Cardiac fibroblast (primary cell): Measurements from ENCODE around the gene ELFN1.

Source experiments
- DNase-seq, 2 donors: peaks; one replicate each; pipeline versions ENCODE4 v3.0.0 to v3.0.0-alpha.2; 2010; ENCODE audit warnings: low read depth in 2 of 2
- H3K4me3 ChIP-seq, 2 donors: replicated peaks in 1 of 2; 1 replicate in 1 of 2; 2 replicates in 1 of 2; pipeline ENCODE4 v1.5.1; 2011; ENCODE audit warnings: low read depth in 2 of 2, low read length in 2 of 2, mild to moderate bottlenecking in 2 of 2, moderate library complexity in 1 of 2
- TF ChIP-seq, protein P1 (sequence below): IDR thresholded peaks from one replicate; pipeline ENCODE4 v1.5.1; 2011; ENCODE audit warnings: low read depth, mild to moderate bottlenecking, low read length, inconsistent platforms

Gene ELFN1

DNA sequence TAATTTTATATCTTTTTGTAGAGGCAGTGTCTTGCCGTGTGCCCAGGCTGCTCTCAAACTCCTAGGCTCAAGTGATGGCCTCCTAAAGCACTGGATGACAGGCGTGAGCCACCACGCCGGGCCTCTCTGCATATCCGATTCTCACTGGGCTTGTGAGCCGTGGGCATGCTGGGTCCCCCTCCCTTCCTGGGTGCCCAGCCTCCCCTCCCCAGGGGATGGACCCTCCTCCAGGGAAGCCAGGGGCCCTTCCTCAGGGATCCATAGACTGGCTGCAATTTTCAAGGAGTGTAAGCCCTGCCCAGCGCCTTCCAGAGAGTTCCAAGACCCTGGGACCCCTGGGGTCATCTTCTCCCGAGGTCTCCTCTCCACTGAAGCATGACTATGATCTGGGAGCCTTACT lies 23.7 kb upstream of the ELFN1 start:
- TF ChIP-seq, protein P1, sequence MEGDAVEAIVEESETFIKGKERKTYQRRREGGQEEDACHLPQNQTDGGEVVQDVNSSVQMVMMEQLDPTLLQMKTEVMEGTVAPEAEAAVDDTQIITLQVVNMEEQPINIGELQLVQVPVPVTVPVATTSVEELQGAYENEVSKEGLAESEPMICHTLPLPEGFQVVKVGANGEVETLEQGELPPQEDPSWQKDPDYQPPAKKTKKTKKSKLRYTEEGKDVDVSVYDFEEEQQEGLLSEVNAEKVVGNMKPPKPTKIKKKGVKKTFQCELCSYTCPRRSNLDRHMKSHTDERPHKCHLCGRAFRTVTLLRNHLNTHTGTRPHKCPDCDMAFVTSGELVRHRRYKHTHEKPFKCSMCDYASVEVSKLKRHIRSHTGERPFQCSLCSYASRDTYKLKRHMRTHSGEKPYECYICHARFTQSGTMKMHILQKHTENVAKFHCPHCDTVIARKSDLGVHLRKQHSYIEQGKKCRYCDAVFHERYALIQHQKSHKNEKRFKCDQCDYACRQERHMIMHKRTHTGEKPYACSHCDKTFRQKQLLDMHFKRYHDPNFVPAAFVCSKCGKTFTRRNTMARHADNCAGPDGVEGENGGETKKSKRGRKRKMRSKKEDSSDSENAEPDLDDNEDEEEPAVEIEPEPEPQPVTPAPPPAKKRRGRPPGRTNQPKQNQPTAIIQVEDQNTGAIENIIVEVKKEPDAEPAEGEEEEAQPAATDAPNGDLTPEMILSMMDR: no peak
- DNase-seq: no peak
- H3K4me3 ChIP-seq: no peak overlapping the region

DNA sequence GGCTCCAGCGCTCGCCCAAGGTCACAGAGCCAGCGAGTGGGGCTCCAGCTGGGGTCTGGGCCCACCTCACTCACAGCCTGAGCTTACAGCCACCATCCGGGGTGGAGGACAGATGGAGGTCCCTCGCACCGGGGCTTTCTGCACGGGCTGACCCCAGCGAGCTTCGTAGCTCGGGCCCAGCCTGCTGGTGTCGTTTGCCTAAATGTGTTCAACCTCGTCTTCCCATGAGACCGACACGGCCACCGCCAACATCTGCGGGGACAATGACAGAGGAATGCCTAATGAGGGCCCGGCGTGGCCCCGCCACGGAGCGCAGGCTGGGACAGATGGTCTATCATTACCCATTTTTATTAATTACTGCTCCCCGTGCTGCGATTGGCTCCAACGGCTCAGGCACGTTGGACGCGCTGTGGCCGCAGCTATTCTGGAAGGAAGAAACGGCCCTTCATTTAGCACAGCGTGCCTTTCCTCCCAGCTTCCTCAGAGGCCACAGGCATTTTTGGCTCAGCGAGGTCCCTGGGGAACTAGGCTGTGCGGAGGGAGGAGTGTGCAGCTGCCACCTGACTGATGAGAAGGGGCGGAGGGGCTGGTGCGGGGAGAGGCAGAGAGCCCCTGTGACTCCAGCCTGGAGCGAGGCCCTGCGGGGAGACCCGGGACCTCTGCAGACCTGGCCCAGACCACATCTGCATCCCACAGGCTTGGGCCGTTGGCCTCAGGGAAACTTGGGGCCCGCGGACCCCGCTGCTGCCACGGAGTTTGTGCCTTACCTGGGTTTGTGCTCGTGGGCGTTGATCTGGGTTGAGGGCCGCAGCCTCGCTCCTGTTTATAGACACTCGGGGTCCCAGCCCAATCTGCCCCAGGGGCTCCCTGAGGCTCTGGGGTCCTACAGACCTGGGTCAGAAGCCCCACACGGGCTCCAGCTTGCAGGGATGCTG lies 22.9 kb upstream of the ELFN1 start:
- DNase-seq: peak; percentile 66 to 72
- TF ChIP-seq, protein P1: no peak

DNA sequence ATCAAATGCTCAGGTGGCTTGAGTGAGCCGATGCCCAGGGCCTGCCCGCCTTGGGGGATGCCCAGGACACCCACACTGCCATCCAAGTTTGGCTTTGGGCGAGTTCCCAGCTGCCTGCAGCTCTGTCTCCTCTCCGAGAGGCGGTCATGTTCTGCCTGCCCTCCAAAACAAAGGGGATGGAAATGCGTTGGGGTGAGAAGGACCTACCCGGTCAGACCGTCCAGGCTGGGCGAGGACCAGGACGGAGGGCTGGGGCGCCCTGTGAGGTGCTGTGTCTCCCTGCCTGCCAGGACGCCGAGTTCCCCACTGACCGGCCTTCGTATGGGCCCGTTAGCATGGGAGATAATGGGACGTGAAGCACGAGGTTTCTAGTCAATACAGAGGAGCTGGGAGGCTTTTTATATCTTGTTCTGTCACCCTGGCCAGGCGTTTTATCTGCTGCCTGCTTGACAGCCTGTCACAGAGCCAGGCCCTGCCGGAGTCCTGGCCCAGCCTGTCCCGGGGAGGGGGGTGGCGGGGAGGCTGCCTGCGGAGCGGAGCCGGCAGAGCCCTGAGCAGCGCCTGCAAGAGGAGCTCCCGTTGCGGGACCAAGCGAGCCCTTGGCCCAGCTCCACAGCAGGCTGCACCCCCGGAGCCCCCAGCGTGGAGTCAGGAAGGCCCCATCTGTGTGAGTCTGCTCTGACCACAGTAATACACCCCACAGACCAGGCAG lies 22.0 kb upstream of the ELFN1 start:
- peak in 1 of 2 donors; percentile 20 for DNase-seq
- H3K4me3 ChIP-seq: no peak overlapping the region
- TF ChIP-seq, protein P1: no peak

More for the DNA sequence above, 22.9 kb upstream of the ELFN1 start:
- H3K4me3 ChIP-seq: no peak overlapping the region

DNA sequence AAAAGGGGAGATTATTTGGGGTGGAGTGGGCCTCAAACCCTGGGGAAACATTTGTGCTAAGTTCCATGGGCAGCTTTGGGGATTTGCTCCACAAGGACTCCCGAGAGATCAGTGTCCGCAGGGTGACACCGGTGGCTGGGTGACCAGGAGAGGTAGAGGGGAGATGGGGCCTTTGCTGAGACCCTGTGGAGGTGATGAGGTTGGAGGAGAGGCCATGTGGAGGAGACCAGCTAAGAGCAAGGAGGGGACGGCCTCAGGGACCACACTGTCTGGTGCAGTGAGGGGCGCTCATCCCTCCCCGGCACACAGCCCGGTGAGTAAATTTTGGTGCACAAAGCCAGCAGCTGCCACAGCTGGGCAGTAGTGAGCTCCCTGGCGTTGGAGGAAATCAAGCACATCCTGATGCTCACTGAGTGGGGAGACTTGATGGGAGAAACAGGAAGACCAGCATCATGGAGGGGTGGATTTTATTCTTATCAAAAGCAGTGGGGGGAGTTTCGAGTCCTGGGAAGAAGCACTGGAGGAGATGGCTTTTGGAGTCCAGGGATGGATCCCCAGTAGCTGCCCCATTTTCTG lies 20.2 kb upstream of the ELFN1 start:
- DNase-seq: no peak
- no peak overlapping the region for H3K4me3 ChIP-seq
- TF ChIP-seq, protein P1: no peak

DNA sequence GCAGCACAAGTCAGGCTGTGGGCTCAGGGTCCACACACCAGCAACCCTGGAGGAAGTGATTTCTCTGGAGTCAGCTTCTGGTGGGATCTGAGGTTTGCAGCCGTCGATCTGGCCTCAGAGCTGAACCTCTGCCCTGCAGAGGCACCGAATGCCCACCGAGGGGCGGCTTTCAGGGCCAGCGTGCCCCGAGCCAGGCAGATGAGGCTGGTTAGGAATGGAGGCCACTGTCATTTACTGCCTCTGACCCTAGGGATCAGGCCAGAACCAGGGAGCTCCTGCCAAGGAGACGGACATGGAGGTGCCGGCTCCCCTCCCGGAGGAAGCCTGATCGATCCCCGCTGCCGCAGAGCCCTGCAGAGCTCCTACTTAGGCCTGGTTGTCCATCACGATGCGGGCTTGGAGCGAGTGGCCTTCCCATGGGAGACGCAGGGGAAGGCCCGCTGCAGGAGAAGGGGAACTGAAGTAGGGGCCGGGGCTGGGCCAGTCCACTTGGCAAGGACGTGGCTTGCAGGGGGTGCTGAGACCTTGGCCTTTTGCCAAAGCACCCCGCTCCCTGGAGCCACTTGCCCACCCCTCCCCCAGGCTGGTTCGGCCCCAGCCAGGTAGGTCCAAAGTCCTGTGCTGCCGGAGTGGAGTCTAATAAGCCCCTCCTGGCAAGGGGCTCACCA lies 19.6 kb upstream of the ELFN1 start:
- H3K4me3 ChIP-seq: no peak overlapping the region
- TF ChIP-seq, protein P1: no peak
- DNase-seq: no peak

DNA sequence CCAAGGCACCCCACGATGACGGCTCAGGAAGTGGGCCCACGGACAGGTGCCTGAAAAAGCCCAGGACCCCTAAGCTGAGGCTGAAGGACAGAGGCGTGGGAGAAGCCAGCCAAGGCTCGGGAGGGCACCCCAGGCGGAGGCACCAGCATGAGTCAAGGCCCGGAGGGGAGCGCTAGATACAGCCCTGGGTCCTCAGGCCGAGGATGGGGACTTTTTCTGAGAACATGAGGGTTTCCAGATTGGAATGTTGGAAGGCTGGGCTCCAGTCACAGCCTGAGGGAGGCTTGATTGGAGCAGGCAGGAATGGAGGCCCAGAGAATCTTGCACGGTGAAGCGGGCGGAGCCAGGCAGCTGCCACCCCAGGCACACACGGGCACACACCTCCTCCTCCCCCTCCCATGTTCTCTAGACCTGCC lies 19.0 kb upstream of the ELFN1 start:
- TF ChIP-seq, protein P1: no peak
- DNase-seq: no peak
- no peak overlapping the region for H3K4me3 ChIP-seq
